SK-MEL-5 (cell line): ENCODE results near the gene PVRIG. TPM values are rescaled to one million over a fixed set of nuclear protein-coding genes. Genes with fewer than 3 reads are reported as not detected.
"Not testable (repeated sequence)": the region's sequence is repeated elsewhere in the genome, so short reads cannot be mapped to it uniquely, and the experiment has no call there.

Source experiments
- DNase-seq: peaks from one replicate; pipeline ENCODE4 v3.0.0-alpha.2; 2016; ENCODE audit warnings: low read depth, low spot score
- in situ Hi-C: cut with HindIII; loops from 2 replicates; pipeline ENCODE4 v1.10.0; 2016; ENCODE audit warnings: low sequenced_read_pairs, high pct_unique_total_duplicates, low pct_unique_long_range_greater_than_20kb
- total RNA-seq: library from RNA; depleted of rRNA; stranded (reverse); fragments of >200 nt; shearing (Covaris generic); gene quantifications from 2 replicates; pipeline ENCODE4 v1.2.3, GENCODE V29; 2014

PVRIG gene
- total RNA-seq, 1 experiment from 2014 or later: not detected

- in situ Hi-C loops: no loop called here
- no peak for DNase-seq
Measured at GRCh38 chr7:100220586-100221230, 959 bp downstream of the PVRIG start.

GRCh38 chr7:100221231-100221718 is 1.5 kb downstream of the PVRIG start:
- DNase-seq: no peak
- in situ Hi-C loops: no loop called here

GRCh38 chr7:100221767-100222444 is 2.2 kb downstream of the PVRIG start:
- in situ Hi-C loops: no loop called here
- no peak for DNase-seq

GRCh38 chr7:100222445-100223132 is 2.8 kb downstream of the PVRIG start:
- DNase-seq: no peak
- in situ Hi-C loops: no loop called here

- DNase-seq, in situ Hi-C loops: not testable (repeated sequence)
Measured at GRCh38 chr7:100223376-100223927, 3.7 kb downstream of the PVRIG start.

GRCh38 chr7:100224891-100225290 is 5.1 kb downstream of the PVRIG start:
- in situ Hi-C loops, DNase-seq: not testable (repeated sequence)

- in situ Hi-C loops, DNase-seq: not testable (repeated sequence)
Measured at GRCh38 chr7:100234660-100235317, 15.0 kb downstream of the PVRIG start.

GRCh38 chr7:100239975-100240374 is 20.2 kb downstream of the PVRIG start:
- DNase-seq, in situ Hi-C loops: not testable (repeated sequence)

- in situ Hi-C loops, DNase-seq: not testable (repeated sequence)
Measured at GRCh38 chr7:100243385-100243784, 23.6 kb downstream of the PVRIG start.

- DNase-seq, in situ Hi-C loops: not testable (repeated sequence)
Measured at GRCh38 chr7:100244988-100245605, 25.3 kb downstream of the PVRIG start.

GRCh38 chr7:100246121-100246864 is 26.5 kb downstream of the PVRIG start:
- DNase-seq, in situ Hi-C loops: not testable (repeated sequence)

- in situ Hi-C loops, DNase-seq: not testable (repeated sequence)
Measured at GRCh38 chr7:100246865-100247137, 27.1 kb downstream of the PVRIG start.

GRCh38 chr7:100247152-100247757 is 27.5 kb downstream of the PVRIG start:
- in situ Hi-C loops: no loop called here
- DNase-seq: no peak

- in situ Hi-C loops: no loop called here
- DNase-seq: no peak
Measured at GRCh38 chr7:100248483-100248882, 28.7 kb downstream of the PVRIG start.

- in situ Hi-C loops: no loop called here
- DNase-seq: no peak
Measured at GRCh38 chr7:100257017-100257416, 37.3 kb downstream of the PVRIG start.

- in situ Hi-C loops, DNase-seq: not testable (repeated sequence)
Measured at GRCh38 chr7:100259984-100260383, 40.2 kb downstream of the PVRIG start.
